ENCODE data around the gene PDCD11.
"Not testable (repeated sequence)": the region's sequence is repeated elsewhere in the genome, so short reads cannot be mapped to it uniquely, and the experiment has no call there.

The PDCD11 gene

GRCh38 chr10:103396067-103396788, at the start of gene PDCD11, which contains the start of gene ATP5MK:
TSS of gene PDCD11 (plus strand) at chr10:103396626. CDS start at chr10:103398427, 1,801 bp downstream.
TSS of gene ATP5MK (minus strand) at chr10:103396475. CDS start at chr10:103392457, 4,018 bp downstream.
- DNase-seq = peak; percentile 96

- no peak for DNase-seq
Observed at GRCh38 chr10:103350175-103350516, 46.3 kb upstream of the PDCD11 start.

DNA sequence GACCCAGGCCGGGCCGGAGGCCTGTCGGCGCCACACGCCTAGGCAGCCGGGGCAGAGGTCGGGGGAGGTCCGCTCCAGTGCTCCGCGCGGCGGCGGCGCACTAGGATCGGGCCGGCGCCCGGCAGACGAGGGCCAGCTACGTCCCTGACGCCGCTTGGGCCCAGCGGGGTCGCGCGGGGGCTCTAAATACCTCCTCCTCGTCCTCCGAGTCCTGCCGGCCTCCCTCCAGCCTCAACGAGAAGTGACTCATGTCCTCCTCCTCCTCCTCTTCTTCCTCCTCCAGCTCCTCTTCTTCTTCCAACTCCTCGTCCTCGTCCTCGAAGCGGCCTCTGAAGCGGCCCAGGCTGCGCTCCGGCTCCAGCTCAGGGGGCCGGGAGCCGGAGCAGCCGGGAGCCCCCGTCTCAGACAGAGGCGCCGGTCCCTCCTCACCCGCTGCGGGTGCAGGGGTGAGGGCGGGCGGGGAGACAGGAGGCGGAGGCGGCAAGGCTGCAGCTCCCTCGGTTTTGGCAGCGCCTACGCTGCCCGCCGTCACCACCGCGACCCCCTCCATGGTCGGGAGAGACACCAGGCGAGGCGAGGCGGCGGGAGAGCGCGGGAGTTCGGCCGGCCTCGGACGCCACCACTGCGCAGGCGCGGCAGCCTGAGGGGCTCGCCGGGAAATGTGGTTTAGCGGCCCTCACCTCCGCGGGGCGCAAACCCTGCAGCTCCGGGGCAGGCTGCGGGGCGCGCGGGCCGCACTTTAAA, 45.7 kb upstream of the PDCD11 start, which contains the start of gene PCGF6:
Gene PCGF6 (minus strand): TSS at position 624 of the 744 bp plus-strand sequence. CDS start 74 bp downstream, at position 550.
- peak; percentile 78 for DNase-seq

GRCh38 chr10:103353281-103353680, 43.1 kb upstream of the PDCD11 start:
- DNase-seq = no peak

DNA sequence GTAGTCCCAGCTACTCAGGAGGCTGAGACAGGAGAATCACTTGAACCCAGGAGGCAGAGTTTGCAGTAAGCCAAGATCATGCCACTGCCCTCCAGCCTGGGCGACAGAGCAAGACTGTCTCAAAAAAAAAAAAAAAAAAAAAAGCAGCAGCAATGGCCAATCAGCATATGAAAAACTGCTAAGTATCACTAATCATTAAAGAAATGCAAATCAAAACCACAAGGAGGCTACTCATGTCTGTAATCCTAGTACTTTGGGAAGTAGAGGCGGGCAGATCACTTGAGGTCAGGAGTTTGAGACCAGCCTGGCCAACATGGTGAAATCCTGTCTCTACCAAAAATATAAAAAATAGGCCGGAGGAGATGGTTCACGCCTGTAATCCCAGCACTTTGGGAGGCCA, 41.9 kb upstream of the PDCD11 start:
- not testable (repeated sequence) for DNase-seq

GRCh38 chr10:103355906-103356599, 40.4 kb upstream of the PDCD11 start:
- DNase-seq = no peak

DNA sequence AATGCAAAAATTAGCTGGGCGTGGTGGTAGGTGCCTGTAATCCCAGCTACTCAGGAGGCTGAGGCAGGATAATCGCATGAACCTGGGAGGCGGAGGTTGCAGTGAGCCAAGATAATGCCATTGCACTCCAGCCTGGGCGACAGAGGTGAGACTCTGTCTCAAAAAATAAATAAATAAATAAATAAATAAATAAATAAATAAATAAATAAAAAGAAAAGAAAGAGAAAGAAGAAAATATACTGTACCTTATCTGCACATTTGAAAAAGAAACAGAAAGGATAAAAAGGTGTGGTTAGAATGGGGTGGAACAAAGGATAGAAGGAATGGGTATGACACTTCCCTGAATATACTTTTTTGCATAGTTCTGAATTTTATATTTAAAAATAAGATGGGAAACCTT, 36.9 kb upstream of the PDCD11 start:
- DNase-seq = not testable (repeated sequence)

- DNase-seq = not testable (repeated sequence)
Observed at GRCh38 chr10:103360791-103361190, 35.6 kb upstream of the PDCD11 start.

DNA sequence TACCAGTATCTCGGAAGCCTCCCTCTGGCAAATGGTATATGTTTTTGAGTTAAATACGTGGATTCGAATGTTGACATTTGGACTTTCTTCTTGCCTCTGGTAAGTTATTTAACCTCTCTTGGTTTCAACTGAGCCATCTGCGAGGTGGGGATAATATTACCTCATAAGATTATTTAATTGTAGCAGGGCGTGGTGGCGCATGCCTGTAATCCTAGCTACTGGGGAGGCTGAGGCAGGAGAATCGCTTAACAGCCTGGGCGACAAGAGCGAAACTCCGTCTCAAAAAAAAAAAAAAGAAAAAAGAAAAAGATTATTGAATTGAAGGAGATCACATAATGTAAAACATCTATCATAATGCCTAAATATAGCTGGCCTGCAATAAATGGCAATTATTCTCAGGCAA, 29.0 kb upstream of the PDCD11 start:
- no peak for DNase-seq

DNA sequence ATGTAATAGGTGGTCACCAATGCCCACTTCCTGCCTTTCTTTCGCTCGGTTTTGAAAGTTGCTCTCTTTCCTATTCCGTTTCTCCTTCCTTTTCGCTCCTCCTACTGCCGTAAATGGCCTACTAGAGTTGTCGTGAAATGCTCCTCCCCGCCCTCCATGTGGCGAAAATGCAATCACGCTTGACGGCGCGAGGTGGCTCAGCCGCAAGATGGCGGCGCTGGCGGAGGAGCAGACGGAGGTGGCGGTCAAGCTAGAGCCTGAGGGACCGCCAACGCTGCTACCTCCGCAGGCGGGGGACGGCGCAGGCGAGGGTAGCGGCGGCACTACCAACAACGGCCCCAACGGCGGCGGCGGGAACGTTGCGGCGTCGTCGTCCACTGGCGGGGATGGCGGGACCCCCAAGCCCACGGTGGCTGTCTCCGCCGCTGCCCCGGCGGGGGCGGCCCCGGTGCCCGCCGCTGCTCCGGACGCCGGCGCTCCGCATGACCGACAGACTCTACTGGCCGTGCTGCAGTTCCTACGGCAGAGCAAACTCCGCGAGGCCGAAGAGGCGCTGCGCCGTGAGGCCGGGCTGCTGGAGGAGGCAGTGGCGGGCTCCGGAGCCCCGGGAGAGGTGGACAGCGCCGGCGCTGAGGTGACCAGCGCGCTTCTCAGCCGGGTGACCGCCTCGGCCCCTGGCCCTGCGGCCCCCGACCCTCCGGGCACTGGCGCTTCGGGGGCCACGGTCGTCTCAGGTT, 28.5 kb upstream of the PDCD11 start, which contains the start of gene TAF5:
Gene TAF5 (plus strand): TSS at position 195 of the 737 bp plus-strand sequence. CDS start 14 bp downstream, at position 209.
- peak; percentile 90 for DNase-seq

DNA sequence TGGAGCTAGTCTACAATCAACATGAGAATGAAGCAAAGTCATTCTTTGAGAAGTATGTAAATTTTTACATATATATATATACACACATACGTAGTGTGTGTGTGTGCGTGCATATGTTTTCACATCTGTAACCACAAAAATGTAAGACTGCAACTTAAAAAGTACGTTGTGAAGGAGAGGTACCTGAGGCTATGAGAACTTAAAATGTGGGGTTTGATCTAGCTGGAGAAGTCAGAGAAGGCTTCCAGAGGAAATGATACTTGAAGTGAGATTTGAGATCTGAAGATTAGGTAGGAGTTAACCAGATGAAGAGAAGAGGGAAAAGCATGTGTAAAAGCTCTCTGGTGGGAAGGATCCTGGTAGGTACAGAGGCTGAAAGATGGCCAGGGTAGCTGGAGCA, 22.9 kb upstream of the PDCD11 start:
- DNase-seq = no peak

GRCh38 chr10:103374263-103374662, 22.2 kb upstream of the PDCD11 start:
- DNase-seq = no peak

GRCh38 chr10:103382769-103383168, 13.7 kb upstream of the PDCD11 start:
- no peak for DNase-seq

GRCh38 chr10:103394180-103394579, 2.2 kb upstream of the PDCD11 start:
- no peak for DNase-seq

DNA sequence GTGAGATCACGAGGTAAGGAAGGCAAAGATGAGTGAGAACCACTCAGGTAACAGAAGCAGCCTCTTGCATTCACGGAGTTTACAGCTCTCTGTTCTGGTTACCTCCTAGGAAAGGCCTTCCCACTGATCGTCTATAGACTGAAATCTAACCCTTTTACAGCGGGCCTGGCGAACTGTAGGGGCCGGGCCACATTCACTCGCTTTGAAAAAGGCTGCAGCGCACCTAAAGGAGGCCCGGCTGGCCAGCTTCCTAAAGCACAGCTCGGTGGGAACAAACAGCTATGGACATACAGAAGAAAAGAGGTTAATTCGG, 716 bp upstream of the PDCD11 start:
- DNase-seq = no peak

GRCh38 chr10:103396789-103397087, 312 bp downstream of the PDCD11 start:
- DNase-seq = no peak

- DNase-seq = no peak
Observed at GRCh38 chr10:103397191-103397825, 882 bp downstream of the PDCD11 start.

GRCh38 chr10:103413564-103413963, 17.1 kb downstream of the PDCD11 start:
- no peak for DNase-seq

- no peak for DNase-seq
Observed at GRCh38 chr10:103415581-103415980, 19.2 kb downstream of the PDCD11 start.

DNA sequence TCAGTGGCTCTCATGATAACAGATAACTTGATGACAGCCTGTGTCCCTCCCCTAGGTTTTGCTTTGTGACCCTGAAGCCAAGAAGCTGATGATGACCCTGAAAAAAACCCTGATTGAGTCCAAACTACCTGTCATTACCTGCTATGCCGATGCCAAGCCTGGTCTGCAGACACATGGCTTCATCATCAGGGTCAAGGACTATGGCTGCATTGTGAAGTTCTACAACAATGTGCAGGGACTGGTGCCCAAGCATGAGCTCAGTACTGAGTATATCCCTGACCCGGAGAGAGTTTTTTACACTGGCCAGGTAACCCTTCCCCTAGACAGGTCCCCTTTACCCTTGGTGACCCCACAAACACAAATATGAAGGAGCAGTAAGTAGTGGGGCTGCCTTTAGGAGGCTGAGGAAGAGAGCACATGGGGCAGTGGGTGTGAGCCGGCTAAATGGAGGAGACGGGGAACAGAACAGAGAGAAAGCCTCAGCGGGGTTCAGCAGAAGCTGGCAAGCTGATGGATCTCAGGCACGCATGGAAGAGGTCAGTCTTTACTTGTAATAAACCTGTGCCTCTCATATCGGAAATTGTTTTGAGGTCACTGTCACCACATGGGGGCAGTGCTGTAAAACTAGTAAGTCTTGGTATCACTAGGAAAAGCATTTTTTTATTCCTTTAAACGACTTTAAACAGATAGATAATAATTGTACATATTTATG, 20.2 kb downstream of the PDCD11 start:
- peak; percentile 77 for DNase-seq

GRCh38 chr10:103417148-103417469, 20.7 kb downstream of the PDCD11 start:
- DNase-seq = not testable (repeated sequence)

DNA sequence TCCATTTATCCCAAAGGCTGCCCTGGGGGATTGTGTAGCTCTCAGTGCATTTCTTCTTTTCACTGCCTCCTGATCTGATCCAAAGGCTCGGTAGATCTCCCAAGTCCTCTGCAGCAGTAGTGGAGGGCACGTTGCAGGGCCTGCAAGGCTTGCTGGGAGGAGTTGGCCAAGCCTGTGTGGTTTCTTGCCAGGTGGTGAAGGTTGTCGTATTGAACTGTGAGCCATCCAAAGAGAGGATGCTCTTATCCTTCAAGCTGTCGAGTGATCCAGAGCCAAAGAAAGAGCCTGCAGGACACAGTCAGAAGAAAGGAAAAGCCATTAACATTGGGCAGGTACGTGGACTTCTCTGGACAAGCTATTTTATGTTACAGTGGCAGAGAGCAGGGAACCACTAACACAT, 21.2 kb downstream of the PDCD11 start:
- DNase-seq = no peak

Data from CD4-positive, alpha-beta T cell treated with Interleukin-17A for 4 hours (primary cell).